ENCODE data around the gene IL6. TPM values are rescaled to one million over a fixed set of nuclear protein-coding genes. Genes with fewer than 3 reads are reported as not detected.
A peak's percentile ranks its signal among the peaks of the same experiment; 100 is the strongest.

IL6 gene
- total RNA-seq, 1 donor, result 52.8 TPM

- DNase-seq (ENCODE audit: insufficient read length, low spot score, missing footprints), result no peak
- H3K9me3 ChIP-seq (ENCODE audit: low read depth, low read length), result peaks cover 4% of the 10 kb centered on the region
These were observed 32.7 kb downstream of the IL6 start for GRCh38 chr7:22759721-22760120.

GRCh38 chr7:22762866-22763265 lies 35.9 kb downstream of the IL6 start:
- TF ChIP-seq CTCF (IDR thresholded peaks at IDR 0.05; ENCODE audit: extremely low read depth, low read depth, low read length), result no peak
- Histone ChIP-seq H3K36me3 (ENCODE audit: insufficient read depth, low read length) (no peaks in the 10 kb centered on the region), H4K20me1 (ENCODE audit: insufficient read depth, low read length) (no peaks in the 10 kb centered on the region), H3K27me3 (ENCODE audit: insufficient read depth, low read length) (no peaks in the 10 kb centered on the region), H3K79me2 (ENCODE audit: insufficient read depth, low read length) (no peaks in the 10 kb centered on the region), H3K27ac (ENCODE audit: low read depth, low read length) (no peak overlapping the region), H2AFZ (ENCODE audit: low read length) (no peak overlapping the region), H3K4me3 (ENCODE audit: insufficient read depth, low read length) (no peak overlapping the region), H3K9me3 (ENCODE audit: low read depth, low read length) (peaks cover 4% of the 10 kb centered on the region), H3K4me1 (ENCODE audit: insufficient read depth, low read length) (no peaks in the 10 kb centered on the region), H3K4me2 (ENCODE audit: insufficient read depth, low read length) (no peak overlapping the region)
- no peak for DNase-seq (ENCODE audit: insufficient read length, low spot score, missing footprints)

More at GRCh38 chr7:22759721-22760120, 32.7 kb downstream of the IL6 start:
- no peak overlapping the region for H3K4me3 ChIP-seq (ENCODE audit: insufficient read depth, low read length)
- H3K36me3 ChIP-seq (ENCODE audit: insufficient read depth, low read length), result no peaks in the 10 kb centered on the region
- H3K79me2 ChIP-seq (ENCODE audit: insufficient read depth, low read length), result no peaks in the 10 kb centered on the region
- H4K20me1 ChIP-seq (ENCODE audit: insufficient read depth, low read length), result no peaks in the 10 kb centered on the region
- no peak overlapping the region for H3K4me2 ChIP-seq (ENCODE audit: insufficient read depth, low read length)
- no peaks in the 10 kb centered on the region for H3K4me1 ChIP-seq (ENCODE audit: insufficient read depth, low read length)
- no peak overlapping the region for H2AFZ ChIP-seq (ENCODE audit: low read length)
- H3K27ac ChIP-seq (ENCODE audit: low read depth, low read length), result no peak overlapping the region
- no peaks in the 10 kb centered on the region for H3K27me3 ChIP-seq (ENCODE audit: insufficient read depth, low read length)
- no peak for TF ChIP-seq CTCF (IDR thresholded peaks at IDR 0.05; ENCODE audit: extremely low read depth, low read depth, low read length)

GRCh38 chr7:22765609-22766008 lies 38.6 kb downstream of the IL6 start:
- Histone ChIP-seq H3K36me3 (ENCODE audit: insufficient read depth, low read length) (no peaks in the 10 kb centered on the region), H3K9me3 (ENCODE audit: low read depth, low read length) (peaks cover 3% of the 10 kb centered on the region), H3K27ac (ENCODE audit: low read depth, low read length) (no peak overlapping the region), H2AFZ (ENCODE audit: low read length) (peak overlapping the region; percentile 26), H3K4me1 (ENCODE audit: insufficient read depth, low read length) (no peaks in the 10 kb centered on the region), H4K20me1 (ENCODE audit: insufficient read depth, low read length) (no peaks in the 10 kb centered on the region), H3K4me3 (ENCODE audit: insufficient read depth, low read length) (no peak overlapping the region), H3K27me3 (ENCODE audit: insufficient read depth, low read length) (no peaks in the 10 kb centered on the region), H3K79me2 (ENCODE audit: insufficient read depth, low read length) (no peaks in the 10 kb centered on the region), H3K4me2 (ENCODE audit: insufficient read depth, low read length) (peak overlapping the region; percentile 22)
- no peak for DNase-seq (ENCODE audit: insufficient read length, low spot score, missing footprints)
- TF ChIP-seq CTCF (IDR thresholded peaks at IDR 0.05; ENCODE audit: extremely low read depth, low read depth, low read length), result no peak

GRCh38 chr7:22771194-22771871 lies 44.3 kb downstream of the IL6 start:
- Histone ChIP-seq H3K27ac (ENCODE audit: low read depth, low read length) (no peak overlapping the region), H3K36me3 (ENCODE audit: insufficient read depth, low read length) (no peaks in the 10 kb centered on the region), H3K79me2 (ENCODE audit: insufficient read depth, low read length) (no peaks in the 10 kb centered on the region), H3K4me3 (ENCODE audit: insufficient read depth, low read length) (no peak overlapping the region), H4K20me1 (ENCODE audit: insufficient read depth, low read length) (no peaks in the 10 kb centered on the region), H3K9me3 (ENCODE audit: low read depth, low read length) (no peaks in the 10 kb centered on the region), H3K4me2 (ENCODE audit: insufficient read depth, low read length) (no peak overlapping the region), H2AFZ (ENCODE audit: low read length) (peak overlapping the region; percentile 44), H3K4me1 (ENCODE audit: insufficient read depth, low read length) (no peaks in the 10 kb centered on the region), H3K27me3 (ENCODE audit: insufficient read depth, low read length) (no peaks in the 10 kb centered on the region)
- no peak for DNase-seq (ENCODE audit: insufficient read length, low spot score, missing footprints)
- no peak for TF ChIP-seq CTCF (IDR thresholded peaks at IDR 0.05; ENCODE audit: extremely low read depth, low read depth, low read length)
